Measurements from ENCODE around the gene MBP.

The MBP gene

DNA sequence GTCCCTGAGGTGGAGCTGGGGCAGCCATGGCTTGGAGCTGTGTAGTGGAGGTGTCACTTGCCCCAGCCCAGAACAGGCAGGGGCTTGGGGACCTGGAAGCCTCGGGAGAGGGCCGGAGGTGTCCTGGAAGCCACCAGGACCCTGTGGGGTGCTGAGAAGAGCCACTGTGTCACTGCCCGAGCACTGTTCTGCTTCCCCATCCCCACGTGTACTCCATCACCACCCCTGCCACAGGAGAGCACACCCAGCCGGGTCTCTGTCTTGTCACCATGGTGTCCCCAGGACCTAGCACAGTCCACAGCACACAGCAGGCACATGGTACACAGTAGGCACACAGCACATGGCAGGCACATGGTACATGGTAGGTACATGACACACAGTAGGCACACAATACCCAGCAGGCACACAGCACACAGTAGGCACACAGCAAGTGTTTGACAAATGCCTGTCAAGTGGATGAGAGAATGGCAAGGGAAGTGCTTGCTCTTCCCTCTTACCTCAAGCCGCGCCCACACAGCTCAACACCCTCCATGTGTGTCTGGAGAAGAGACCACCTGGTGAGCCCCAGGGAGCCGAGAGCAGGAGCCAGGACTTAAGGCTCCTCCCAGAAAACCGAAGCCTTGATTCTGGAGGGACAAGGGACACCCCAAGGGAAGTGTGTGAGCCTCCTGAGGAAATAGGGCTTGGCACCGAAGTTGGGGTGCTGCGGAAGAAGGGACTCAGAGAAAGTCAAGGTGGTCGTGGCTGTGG, 13.3 kb downstream of the MBP start:
- TF ChIP-seq, protein P1, sequence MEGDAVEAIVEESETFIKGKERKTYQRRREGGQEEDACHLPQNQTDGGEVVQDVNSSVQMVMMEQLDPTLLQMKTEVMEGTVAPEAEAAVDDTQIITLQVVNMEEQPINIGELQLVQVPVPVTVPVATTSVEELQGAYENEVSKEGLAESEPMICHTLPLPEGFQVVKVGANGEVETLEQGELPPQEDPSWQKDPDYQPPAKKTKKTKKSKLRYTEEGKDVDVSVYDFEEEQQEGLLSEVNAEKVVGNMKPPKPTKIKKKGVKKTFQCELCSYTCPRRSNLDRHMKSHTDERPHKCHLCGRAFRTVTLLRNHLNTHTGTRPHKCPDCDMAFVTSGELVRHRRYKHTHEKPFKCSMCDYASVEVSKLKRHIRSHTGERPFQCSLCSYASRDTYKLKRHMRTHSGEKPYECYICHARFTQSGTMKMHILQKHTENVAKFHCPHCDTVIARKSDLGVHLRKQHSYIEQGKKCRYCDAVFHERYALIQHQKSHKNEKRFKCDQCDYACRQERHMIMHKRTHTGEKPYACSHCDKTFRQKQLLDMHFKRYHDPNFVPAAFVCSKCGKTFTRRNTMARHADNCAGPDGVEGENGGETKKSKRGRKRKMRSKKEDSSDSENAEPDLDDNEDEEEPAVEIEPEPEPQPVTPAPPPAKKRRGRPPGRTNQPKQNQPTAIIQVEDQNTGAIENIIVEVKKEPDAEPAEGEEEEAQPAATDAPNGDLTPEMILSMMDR (conservative IDR thresholded peaks at IDR 0.05; ENCODE audit: low read depth, low read length): no peak
- H3K4me3 ChIP-seq (ENCODE audit: low read length): no peak overlapping the region
- no peak for DNase-seq (ENCODE audit: low read depth)

DNA sequence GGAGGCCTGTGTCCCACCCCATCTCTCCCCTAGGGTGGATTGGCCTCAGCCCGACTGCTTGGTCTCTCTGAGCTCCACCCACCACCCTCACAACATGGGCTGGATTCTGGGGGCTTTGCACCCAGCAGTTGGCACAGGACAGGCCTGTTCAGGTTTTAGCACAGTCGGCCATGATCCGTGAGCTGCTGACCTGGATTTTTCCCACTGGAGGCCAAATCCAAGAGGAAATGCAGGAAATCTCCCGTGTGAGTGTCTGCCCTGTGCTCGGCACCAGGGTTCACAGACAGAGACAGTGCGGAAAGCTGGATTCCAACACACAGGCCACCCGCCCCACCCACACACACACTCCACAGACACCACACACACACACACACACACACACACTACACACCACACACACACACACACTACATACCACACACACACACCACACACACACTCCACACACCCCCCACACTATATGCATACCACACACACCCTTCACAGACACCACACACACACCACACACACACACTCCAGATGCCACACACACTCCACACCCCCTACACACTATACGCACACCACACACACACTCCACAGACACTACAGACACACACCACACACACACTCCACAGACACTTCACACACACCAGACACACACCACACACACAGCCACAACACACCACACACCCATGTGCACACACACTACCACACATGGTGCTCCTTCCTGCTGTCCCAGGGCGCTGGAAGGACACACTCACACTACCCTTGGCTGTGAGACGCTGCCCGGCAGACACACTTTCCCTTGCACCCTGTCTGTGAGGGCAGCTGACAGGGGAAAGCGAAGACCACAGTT, 14.1 kb downstream of the MBP start:
- DNase-seq (ENCODE audit: low read depth): no peak
- TF ChIP-seq, protein P1 (conservative IDR thresholded peaks at IDR 0.05; ENCODE audit: low read depth, low read length): no peak
- no peak overlapping the region for H3K4me3 ChIP-seq (ENCODE audit: low read length)

DNA sequence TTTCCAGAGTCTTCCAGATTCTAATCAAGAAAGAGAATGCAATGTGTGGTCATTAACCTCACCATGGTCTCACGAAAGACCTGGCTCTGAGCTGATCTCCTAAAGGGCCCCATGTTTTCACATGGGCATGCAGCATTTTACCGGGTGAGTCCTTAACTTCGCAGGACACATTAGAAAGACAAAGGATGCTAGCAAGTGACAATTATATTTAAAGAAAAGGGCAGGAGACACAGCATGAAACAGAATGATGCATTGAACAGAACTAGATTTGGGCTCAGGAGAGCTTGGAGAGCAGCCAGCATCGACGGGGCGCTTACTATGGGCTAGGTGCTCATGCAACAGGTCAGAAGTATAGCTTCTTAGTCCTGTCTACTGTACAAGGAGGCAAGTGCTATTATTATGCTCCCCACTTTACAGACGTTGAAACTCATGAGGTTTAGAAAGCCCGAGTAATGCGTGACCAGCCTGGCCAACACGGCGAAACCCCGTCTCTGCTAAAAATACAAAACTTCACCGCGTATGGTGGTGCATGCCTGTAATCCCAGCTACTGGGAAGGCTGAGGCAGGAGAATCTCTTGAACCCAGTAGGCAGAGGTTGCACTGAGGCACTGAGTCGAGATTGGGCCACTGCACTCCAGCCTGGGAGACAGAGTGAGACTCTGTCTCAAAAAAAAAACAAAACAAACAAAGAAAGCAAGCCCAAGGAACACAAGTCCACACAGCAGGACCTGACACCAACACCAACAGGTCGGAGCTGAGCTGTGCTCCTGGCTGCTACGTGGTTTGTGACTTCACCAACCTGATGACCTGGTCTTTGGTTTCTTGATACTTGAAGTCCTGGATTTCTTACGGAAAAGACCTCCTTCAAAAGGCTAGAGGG, 16.1 kb downstream of the MBP start:
- no peak for DNase-seq (ENCODE audit: low read depth)
- TF ChIP-seq, protein P1 (conservative IDR thresholded peaks at IDR 0.05; ENCODE audit: low read depth, low read length): no peak
- H3K4me3 ChIP-seq (ENCODE audit: low read length): no peak overlapping the region

- TF ChIP-seq, protein P1 (conservative IDR thresholded peaks at IDR 0.05; ENCODE audit: low read depth, low read length): no peak
- no peak for DNase-seq (ENCODE audit: low read depth)
- no peak overlapping the region for H3K4me3 ChIP-seq (ENCODE audit: low read length)
These were observed 17.2 kb downstream of the MBP start for GRCh38 chr18:77115192-77115953.

- DNase-seq (ENCODE audit: low read depth): peak; percentile 100
- H3K4me3 ChIP-seq (ENCODE audit: low read length): no peak overlapping the region
- TF ChIP-seq, protein P1 (conservative IDR thresholded peaks at IDR 0.05; ENCODE audit: low read depth, low read length): no peak
These were observed 18.0 kb downstream of the MBP start for GRCh38 chr18:77114415-77115191.

DNA sequence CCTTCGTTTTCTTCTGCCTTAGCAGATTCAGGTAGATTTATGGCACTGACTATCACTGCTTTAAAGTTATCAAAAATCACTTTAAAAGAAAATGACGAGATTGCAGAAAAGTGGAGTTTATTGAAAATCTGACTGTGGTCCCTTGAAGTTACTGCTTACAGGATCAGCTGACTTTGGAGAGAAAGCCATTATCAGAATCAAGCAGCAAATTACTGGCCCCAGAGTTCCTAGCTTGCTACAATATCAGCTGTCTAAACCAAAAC, 18.5 kb downstream of the MBP start:
- TF ChIP-seq, protein P1 (conservative IDR thresholded peaks at IDR 0.05; ENCODE audit: low read depth, low read length): no peak
- H3K4me3 ChIP-seq (ENCODE audit: low read length): no peak overlapping the region
- no peak for DNase-seq (ENCODE audit: low read depth)
